ACHN (cell line): ENCODE results near the gene SLC9A3.

Experiments
- DNase-seq: peaks from one replicate; pipeline ENCODE4 v3.0.0-alpha.2; 2015
- in situ Hi-C: cut with HindIII; loops from 2 replicates; pipeline ENCODE4 v1.10.0; 2017; ENCODE audit warnings: low sequenced_read_pairs, low pct_ligation_motif_present, low pct_unique_long_range_greater_than_20kb

Gene SLC9A3

GRCh38 chr5:458547-459353 is 65.5 kb downstream of the SLC9A3 start:
- no peak for DNase-seq
- in situ Hi-C loops: no loop called here

- DNase-seq: no peak
- in situ Hi-C loops: no loop called here
Observed at GRCh38 chr5:457195-457961, 66.9 kb downstream of the SLC9A3 start.

GRCh38 chr5:456351-457194 is 67.7 kb downstream of the SLC9A3 start:
- in situ Hi-C loops: no loop called here
- no peak for DNase-seq

DNA sequence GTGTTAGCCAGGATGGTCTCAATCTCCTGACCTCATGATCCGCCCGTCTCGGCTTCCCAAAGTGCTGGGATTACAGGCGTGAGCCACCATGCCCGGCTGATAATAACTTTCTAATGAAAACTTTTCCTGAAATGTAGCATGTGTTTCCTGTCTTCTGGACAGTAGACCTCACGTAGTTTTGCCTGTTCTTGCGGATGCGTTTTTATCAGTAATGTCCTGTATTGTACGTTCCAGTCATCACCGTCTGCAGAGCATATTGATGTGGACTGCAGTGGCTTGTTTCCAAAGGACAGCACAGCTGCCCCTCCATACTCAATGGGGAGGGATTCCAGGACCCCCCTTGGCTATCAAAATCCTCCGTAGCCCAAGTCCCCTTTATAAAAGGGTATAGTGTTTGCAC is 68.4 kb downstream of the SLC9A3 start:
- no peak for DNase-seq
- in situ Hi-C loops: no loop called here

- in situ Hi-C loops: no loop called here
- no peak for DNase-seq
Observed at GRCh38 chr5:454936-455335, 69.3 kb downstream of the SLC9A3 start.

DNA sequence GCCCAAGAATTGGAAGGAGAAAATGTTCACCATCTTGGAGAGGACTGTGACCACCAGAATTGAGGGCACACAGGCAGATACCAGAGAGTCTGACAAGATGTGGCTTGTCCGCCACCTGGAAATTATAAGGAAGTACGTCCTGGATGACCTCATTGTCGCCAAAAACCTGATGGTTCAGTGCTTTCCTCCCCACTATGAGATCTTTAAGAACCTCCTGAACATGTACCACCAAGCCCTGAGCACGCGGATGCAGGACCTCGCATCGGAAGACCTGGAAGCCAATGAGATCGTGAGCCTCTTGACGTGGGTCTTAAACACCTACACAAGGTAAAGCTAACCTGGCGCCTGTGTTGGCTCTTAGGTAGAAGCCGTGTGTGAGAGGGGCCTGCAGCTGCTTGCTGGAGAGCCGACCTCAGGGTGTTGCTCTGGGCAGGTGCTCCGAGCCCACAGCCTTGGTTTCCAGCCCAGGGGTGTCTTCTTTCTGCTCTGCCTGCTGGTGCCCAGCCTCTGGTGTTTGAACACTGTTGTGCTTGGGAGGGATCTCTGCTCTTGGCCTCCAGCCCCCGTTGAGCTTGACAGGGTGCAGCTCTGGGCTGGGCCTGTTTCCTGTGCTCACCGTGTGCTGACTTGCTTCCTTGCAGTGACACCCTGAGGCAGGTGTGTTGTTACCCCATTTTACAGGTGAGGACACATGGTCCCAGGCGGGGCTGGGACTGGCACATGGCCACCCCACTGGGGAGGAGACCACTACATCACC is 70.3 kb downstream of the SLC9A3 start:
- DNase-seq: no peak
- in situ Hi-C loops: no loop called here

DNA sequence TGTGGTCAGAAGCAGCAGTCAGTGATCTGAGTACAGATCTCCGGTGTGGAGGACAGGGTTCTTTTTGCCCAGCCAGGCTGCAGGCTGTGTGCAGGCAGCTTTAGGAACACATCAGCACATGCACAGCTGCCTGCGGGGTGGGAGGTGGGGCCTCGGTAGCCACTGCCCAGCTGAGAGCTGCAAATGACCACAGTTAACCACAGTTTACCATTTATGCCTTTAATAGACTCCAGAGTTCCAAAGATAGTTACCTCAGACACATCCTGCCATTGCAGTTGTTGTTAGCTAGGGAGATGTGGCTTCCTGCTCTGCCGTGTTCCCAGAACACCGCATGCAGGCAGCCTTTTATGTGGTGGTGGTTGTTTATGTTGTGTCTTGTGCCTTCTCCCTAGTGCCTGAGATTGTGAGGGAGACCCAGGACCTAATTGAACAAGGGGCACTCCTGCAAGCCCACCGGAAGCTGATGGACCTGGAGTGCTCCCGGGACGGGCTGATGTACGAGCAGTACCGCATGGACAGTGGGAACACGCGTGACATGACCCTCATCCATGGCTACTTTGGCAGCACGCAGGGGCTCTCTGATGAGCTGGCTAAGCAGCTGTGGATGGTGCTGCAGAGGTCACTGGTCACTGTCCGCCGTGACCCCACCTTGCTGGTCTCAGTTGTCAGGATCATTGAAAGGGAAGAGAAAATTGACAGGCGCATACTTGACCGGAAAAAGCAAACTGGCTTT is 71.1 kb downstream of the SLC9A3 start:
- in situ Hi-C loops: no loop called here
- no peak for DNase-seq

DNA sequence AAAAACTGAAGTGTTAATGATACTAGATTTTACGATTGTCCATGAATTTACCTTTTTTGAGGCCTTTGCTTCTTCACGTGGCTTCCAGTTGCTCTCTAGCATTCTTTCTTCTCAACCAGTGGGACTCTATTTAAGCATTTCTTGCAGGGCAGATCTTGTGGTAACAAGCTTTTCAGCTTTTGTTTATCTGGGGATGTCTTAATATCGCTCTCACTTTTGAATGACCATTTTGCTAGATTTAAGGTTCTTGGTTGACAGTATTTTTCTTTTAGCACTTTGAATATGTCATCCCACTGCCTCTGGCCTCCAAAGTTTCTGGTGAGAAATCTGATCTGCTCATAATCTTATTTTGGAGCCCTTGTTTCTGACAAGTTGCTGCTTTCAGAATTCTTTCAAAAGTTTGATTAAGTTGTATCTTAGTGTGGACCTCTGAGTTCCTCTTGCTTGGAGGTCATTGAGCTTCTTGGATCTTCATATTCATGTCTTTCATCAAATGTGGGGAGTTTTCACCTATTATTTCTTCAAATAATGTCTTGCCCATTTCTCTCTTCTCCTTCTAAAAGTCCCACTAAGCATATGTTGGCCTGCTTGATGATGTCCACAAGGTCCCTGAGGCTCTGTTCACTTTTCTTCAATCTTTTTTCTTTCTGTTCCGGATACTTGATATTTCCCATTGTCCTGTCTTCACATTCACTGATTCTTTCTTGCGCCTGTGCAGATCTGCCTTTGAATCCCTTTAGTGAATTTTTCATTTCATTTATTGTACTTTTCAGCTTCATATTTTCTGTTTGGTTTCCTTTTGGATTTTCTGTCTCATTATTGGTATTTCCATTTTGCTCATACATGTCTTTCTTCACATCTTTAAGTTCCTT is 72.4 kb downstream of the SLC9A3 start:
- no peak for DNase-seq
- in situ Hi-C loops: no loop called here

DNA sequence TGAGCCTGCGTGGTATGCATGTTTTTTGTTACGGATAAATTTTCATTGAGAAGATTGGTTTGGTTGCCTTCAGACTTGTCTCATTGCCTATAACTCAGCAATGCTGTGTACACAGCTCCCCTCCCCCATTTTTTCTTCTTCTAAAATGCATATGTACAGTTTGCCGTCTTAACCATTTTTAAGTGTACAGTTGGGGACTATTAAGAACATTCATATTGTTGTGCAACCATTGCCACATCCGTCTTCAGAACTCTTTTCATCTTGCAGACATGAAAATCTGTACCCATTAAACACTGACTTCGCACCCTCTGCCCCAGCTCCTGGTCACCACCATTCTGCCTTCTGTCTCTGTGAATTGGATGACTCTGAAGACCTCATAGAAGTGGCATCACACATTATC is 75.1 kb downstream of the SLC9A3 start:
- DNase-seq: no peak
- in situ Hi-C loops: no loop called here

DNA sequence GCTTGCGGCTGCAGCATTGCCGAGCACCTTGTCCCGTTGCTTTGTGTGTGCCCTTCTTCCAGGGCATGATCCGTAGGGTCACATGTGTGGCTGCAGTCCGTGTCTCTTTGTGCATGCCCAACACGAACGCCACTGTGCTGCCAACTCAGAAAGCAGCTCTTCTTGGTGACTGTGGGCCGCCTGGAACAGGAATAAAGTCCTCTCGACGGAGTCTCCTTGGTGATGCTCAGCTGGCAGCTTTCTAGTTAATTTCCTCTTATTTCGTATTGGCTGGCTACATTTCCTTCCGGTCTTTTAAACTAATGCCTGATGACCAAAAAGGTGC is 75.5 kb downstream of the SLC9A3 start:
- no peak for DNase-seq

DNA sequence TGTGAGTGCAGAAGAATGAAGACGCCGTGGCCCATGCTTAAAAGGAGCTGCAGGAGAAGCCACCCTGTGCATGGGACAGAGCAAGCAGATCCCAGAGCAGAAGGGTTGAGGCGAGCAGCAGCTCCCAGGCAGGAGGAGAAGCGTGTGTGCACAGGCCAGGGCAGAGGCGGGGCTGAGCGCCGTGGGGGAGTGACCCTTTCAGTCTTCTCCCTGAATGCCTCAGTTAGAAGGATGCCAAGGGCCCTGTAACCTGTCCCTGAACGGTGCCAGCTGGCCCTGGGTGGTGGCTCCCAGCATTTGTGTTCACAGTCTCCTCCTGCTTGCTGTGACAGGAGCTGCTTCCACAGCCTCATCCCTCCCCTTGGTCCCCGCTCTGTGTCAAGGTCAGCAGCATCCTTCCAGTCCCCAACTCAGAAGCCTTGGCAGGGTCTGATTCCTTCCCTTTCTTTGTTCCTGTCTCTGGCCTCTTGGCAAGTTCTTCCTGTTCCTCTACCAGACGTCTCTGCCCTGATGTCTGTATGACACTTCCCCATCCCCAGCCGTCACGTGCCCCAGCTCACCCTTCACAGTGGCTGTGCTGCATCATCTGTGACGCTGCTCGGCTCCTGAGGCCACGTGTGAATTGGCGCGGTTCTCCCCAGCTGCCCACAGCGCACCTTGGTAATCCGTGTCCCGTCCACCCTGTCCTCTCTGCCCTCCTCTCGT is 76.0 kb downstream of the SLC9A3 start:
- DNase-seq: no peak
- in situ Hi-C loops: no loop called here

More for the DNA sequence above, 75.5 kb downstream of the SLC9A3 start:
- in situ Hi-C loops: no loop called here

DNA sequence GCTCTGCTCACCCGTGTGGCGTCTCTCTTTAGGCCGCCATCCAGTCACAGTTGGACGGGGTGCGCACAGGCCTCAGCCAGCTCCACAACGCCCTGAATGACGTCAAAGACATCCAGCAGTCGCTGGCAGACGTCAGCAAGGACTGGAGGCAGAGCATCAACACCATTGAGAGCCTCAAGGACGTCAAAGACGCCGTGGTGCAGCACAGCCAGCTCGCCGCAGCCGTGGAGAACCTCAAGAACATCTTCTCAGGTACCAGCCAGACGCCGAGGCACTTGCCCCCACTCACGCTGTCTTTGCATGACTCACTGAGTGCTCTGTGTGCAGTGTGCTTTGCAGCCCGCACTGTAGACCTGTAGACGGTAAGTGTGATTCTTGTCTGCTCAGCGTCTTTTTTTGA is 76.7 kb downstream of the SLC9A3 start:
- in situ Hi-C loops: no loop called here
- DNase-seq: no peak

DNA sequence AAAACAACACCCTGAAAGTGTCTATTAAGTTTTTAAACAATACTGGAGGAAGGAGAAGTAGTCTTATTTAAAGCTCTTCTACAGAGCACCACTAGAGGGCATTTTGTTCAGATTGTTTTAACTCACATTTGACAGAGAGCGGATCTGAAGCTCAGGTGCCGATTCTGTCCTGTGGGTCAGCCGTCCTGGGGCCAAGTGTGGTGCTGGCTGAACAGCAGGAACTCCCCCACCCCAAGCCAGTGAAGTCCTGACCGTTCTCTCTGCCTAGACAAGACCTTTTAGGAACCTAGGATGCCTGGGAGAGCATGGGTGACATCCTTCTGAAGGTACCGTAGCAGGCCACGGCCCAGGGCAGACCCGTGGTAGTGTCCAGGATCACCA is 77.4 kb downstream of the SLC9A3 start:
- in situ Hi-C loops: no loop called here
- DNase-seq: peak; percentile 55

GRCh38 chr5:446066-446882 is 78.0 kb downstream of the SLC9A3 start:
- in situ Hi-C loops: no loop called here
- no peak for DNase-seq

- in situ Hi-C loops: no loop called here
- no peak for DNase-seq
Observed at GRCh38 chr5:445591-445990, 78.7 kb downstream of the SLC9A3 start.

DNA sequence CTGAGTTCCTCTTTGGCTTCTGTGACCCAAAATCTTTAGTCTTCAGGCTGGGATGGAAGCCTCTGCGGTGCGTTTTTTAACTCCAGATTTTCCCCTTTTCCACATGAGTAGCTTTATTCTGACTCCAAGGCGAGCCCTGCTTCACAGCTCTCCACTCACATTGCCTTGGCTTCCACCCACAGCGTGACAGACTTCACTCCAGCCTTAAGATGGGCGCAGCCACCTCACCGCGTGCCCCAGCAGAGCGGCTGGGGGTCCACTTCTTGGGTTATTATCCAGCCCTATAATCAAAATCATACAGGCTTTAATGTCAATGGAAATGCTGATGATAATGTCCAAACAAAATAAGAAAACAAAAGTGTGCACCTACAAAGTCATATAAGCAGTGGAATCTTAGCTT is 80.0 kb downstream of the SLC9A3 start:
- in situ Hi-C loops: no loop called here
- no peak for DNase-seq
